Liver (tissue), 9 donors: ENCODE data around the gene LPP. TPM values are rescaled to one million over a fixed set of nuclear protein-coding genes. Genes with fewer than 3 reads are reported as not detected.

Source experiments
- DNase-seq: peaks from one replicate; pipeline ENCODE4 v3.0.0-alpha.2; 2017; ENCODE audit warnings: low spot score
- H3K27ac ChIP-seq, 2 donors: one replicate each; pipeline ENCODE4 v1.7.0; 2013; ENCODE audit warnings: inconsistent platforms in 2 of 2, low read length in 2 of 2, control low read depth in 1 of 2, low read depth in 1 of 2, mild to moderate bottlenecking in 1 of 2
- H3K27me3 ChIP-seq, 4 donors: one replicate each; pipeline versions ENCODE4 v1.6.1 to v1.7.0; 2013; ENCODE audit warnings: low read length in 3 of 4, inconsistent platforms in 1 of 4, mild to moderate bottlenecking in 1 of 4, moderate library complexity in 1 of 4; ENCODE audit not compliant: control insufficient read depth in 4 of 4, insufficient read depth in 4 of 4
- H3K36me3 ChIP-seq, 4 donors: one replicate each; pipeline versions ENCODE4 v1.6.1 to v1.7.0; 2013; ENCODE audit warnings: low read length in 3 of 4, mild to moderate bottlenecking in 3 of 4, low read depth in 1 of 4, moderate library complexity in 1 of 4; ENCODE audit not compliant: control insufficient read depth in 4 of 4, insufficient read depth in 3 of 4
- H3K4me1 ChIP-seq, 4 donors: one replicate each; pipeline versions ENCODE4 v1.6.1 to v1.7.0; 2013; ENCODE audit warnings: low read length in 3 of 4, mild to moderate bottlenecking in 3 of 4, moderate library complexity in 1 of 4; ENCODE audit not compliant: control insufficient read depth in 4 of 4, insufficient read depth in 4 of 4
- H3K4me3 ChIP-seq, 3 donors: one replicate each; pipeline versions ENCODE4 v1.6.1 to v1.7.0; 2013; ENCODE audit warnings: low read length in 3 of 3, control low read depth in 1 of 3, low read depth in 1 of 3, mild to moderate bottlenecking in 1 of 3
- H3K9ac ChIP-seq, 2 donors: one replicate each; pipeline ENCODE4 v1.7.0; 2013; ENCODE audit warnings: low read length in 2 of 2, mild to moderate bottlenecking in 2 of 2, moderate library complexity in 2 of 2, control low read depth in 1 of 2, low read depth in 1 of 2
- H3K9me3 ChIP-seq, 4 donors: one replicate each; pipeline versions ENCODE4 v1.6.1 to v1.7.0; 2013; ENCODE audit warnings: low read length in 3 of 4; ENCODE audit not compliant: control insufficient read depth in 4 of 4
- CTCF ChIP-seq: fragments of 150-350 bp; IDR thresholded peaks from 2 replicates; pipeline ENCODE4 v1.5.1; 2017; ENCODE audit warnings: improper control_type of control experiment, low read depth, low read length; ENCODE audit not compliant: missing input control
- EGR1 ChIP-seq, 2 donors: IDR thresholded peaks; 2 replicates each; pipeline ENCODE4 v1.6.1; 2016 to 2018; ENCODE audit warnings: antibody characterized with exemption in 2 of 2, low read depth in 2 of 2
- HNF4A ChIP-seq, 2 donors: conservative IDR thresholded peaks; 2 replicates each; pipeline ENCODE4 v1.6.1; 2016; ENCODE audit warnings: antibody characterized with exemption in 2 of 2, mild to moderate bottlenecking in 2 of 2
- MAX ChIP-seq: IDR thresholded peaks from 2 replicates; pipeline ENCODE4 v1.6.1; 2016; ENCODE audit warnings: antibody characterized with exemption
- NR2F2 ChIP-seq: IDR thresholded peaks from 2 replicates; pipeline ENCODE4 v1.6.1; 2016; ENCODE audit warnings: antibody characterized with exemption
- RAD21 ChIP-seq, 2 donors: IDR thresholded peaks; 2 replicates each; pipeline ENCODE4 v1.6.1; 2016; ENCODE audit warnings: antibody characterized with exemption in 2 of 2, mild to moderate bottlenecking in 2 of 2
- REST ChIP-seq: IDR thresholded peaks from 2 replicates; pipeline ENCODE4 v1.6.1; 2016; ENCODE audit warnings: antibody characterized with exemption, mild to moderate bottlenecking
- RXRA ChIP-seq, 2 donors: IDR thresholded peaks; 2 replicates each; pipeline ENCODE4 v1.6.1; 2017 to 2018; ENCODE audit warnings: antibody characterized with exemption in 2 of 2, mild to moderate bottlenecking in 1 of 2
- SP1 ChIP-seq: IDR thresholded peaks from 2 replicates; pipeline ENCODE4 v1.6.1; 2018; ENCODE audit warnings: antibody characterized with exemption, mild to moderate bottlenecking
- ZBTB33 ChIP-seq: IDR thresholded peaks from 2 replicates; pipeline ENCODE4 v1.6.1; 2016; ENCODE audit warnings: antibody characterized with exemption
- WGBS: extraction: QIAGEN DNeasy Blood & Tissue Kit; methylation state at CpG from one replicate; pipeline ENCODE4 v1.1.7; 2013; 5-methylcytosine and 5-hydroxymethylcytosine counted together
- polyA plus RNA-seq, 2 donors: library from polyadenylated mRNA; stranded (reverse) in 1 of 2; unstranded in 1 of 2; fragments of 200-250 nt in 1 of 2; fragments of >200 nt in 1 of 2; fragmentation: Nextera tagmentation in 1 of 2; extraction: Ambion mirVana in 1 of 2; gene quantifications; one replicate each; pipeline versions ENCODE4 v1.2.1 to v1.2.3, GENCODE V29; 2013 to 2015
- total RNA-seq, 2 donors: library from RNA; depleted of rRNA; stranded (reverse); fragments of >200 nt; gene quantifications; one replicate each; pipeline ENCODE4 v1.2.3, GENCODE V29; 2014
- donor health status: healthy.
- donor health status: healthy.
- donor health status: healthy.
- donor health status: healthy.
- donor health status: healthy.

Gene LPP
- total and polyA plus RNA-seq, 4 donors = 3.3 to 53.7 (median 28.2) TPM

GRCh38 chr3:188350961-188351360 is 197.0 kb downstream of the LPP start:
- 96% methylated on average over 2 of the region's 2 CpGs for WGBS
- Histone ChIP-seq H3K27me3 (no peaks in the 10 kb centered on the region), H3K27ac (no peak overlapping the region), H3K9me3 (no peaks in the 10 kb centered on the region), H3K4me3 (no peak overlapping the region), H3K9ac (no peak overlapping the region), H3K36me3 (peaks cover 0 to 4% (median 0%) of the 10 kb centered on the region in 4 donors), H3K4me1 (peaks cover 5 to 23% (median 10%) of the 10 kb centered on the region in 4 donors)
- DNase-seq = no peak
- TF ChIP-seq NR2F2 (no peak), CTCF (no peak), REST (no peak), RXRA (IDR thresholded peaks at IDR 0.05) (no peak)

GRCh38 chr3:188351648-188352047 is 197.7 kb downstream of the LPP start:
- Histone ChIP-seq H3K4me1 (peaks cover 5 to 23% (median 10%) of the 10 kb centered on the region in 4 donors), H3K27ac (no peak overlapping the region), H3K36me3 (peaks cover 0 to 4% (median 0%) of the 10 kb centered on the region in 4 donors), H3K9ac (no peak overlapping the region), H3K27me3 (no peaks in the 10 kb centered on the region), H3K4me3 (no peak overlapping the region), H3K9me3 (no peaks in the 10 kb centered on the region)
- 87% methylated on average over 7 of the region's 7 CpGs for WGBS
- no peak for DNase-seq
- TF ChIP-seq EGR1 (IDR thresholded peaks at IDR 0.05; ENCODE audit: low read depth in 2 of 2) = no peak
- no peak for TF ChIP-seq MAX
- TF ChIP-seq ZBTB33 = no peak
- no peak for TF ChIP-seq NR2F2
- TF ChIP-seq REST = no peak
- TF ChIP-seq SP1 = no peak
- TF ChIP-seq HNF4A (conservative IDR thresholded peaks at IDR 0.05) = no peak
- no peak for TF ChIP-seq RAD21 (IDR thresholded peaks at IDR 0.05)
